HepG2 (cell line): ENCODE results near the gene INAFM1. TPM values are rescaled to one million over a fixed set of nuclear protein-coding genes. Genes with fewer than 3 reads are reported as not detected.

Experiments used
- ATF2 ChIP-seq: sonication (generic); formaldehyde crosslinking; IDR thresholded peaks from 2 replicates; pipeline ENCODE4 v1.4.0; 2020; ENCODE audit warnings: missing genetic modification reagents
- BCL3 ChIP-seq: sonication (generic); formaldehyde crosslinking; IDR thresholded peaks from 2 replicates; pipeline ENCODE4 v1.5.1; 2020; ENCODE audit warnings: mild to moderate bottlenecking, missing genetic modification reagents, moderate library complexity
- E2F1 ChIP-seq: sonication (generic); formaldehyde crosslinking; IDR thresholded peaks from 2 replicates; pipeline ENCODE4 v1.5.0; 2020; ENCODE audit warnings: missing genetic modification reagents
- ELF3 ChIP-seq: IDR thresholded peaks from 2 replicates; pipeline ENCODE4 v1.6.1; 2016; ENCODE audit warnings: missing genetic modification reagents, missing compliant biosample characterization
- EP300 ChIP-seq, 3 experiments: sonication (generic) in 1 of 3; formaldehyde crosslinking in 1 of 3; IDR thresholded peaks; 2 replicates each; pipeline versions ENCODE4 v1.5.1 to v1.6.1; 2011 to 2020; ENCODE audit warnings: low read depth in 2 of 3, low read length in 2 of 3, borderline replicate concordance in 1 of 3, improper control_type of control experiment in 1 of 3, mild to moderate bottlenecking in 1 of 3, missing genetic modification reagents in 1 of 3, moderate library complexity in 1 of 3
- ESRRA ChIP-seq: sonication (generic); formaldehyde crosslinking; IDR thresholded peaks from 2 replicates; pipeline ENCODE4 v1.5.1; 2020; ENCODE audit warnings: mild to moderate bottlenecking, low read depth, missing genetic modification reagents
- FOXA3 ChIP-seq: IDR thresholded peaks from 2 replicates; pipeline ENCODE4 v1.6.1; 2016; ENCODE audit warnings: missing genetic modification reagents, missing compliant biosample characterization
- HNRNPLL ChIP-seq: fragments of 200-400 bp; formaldehyde crosslinking; IDR thresholded peaks from 2 replicates; pipeline ENCODE4 v1.6.1; 2017; ENCODE audit warnings: mild to moderate bottlenecking, low read depth, low read length; ENCODE audit not compliant: poor library complexity, severe bottlenecking
- HOXA5 ChIP-seq: sonication (generic); formaldehyde crosslinking; IDR thresholded peaks from 2 replicates; pipeline ENCODE4 v1.4.0; 2020; ENCODE audit warnings: missing genetic modification reagents
- MBD4 ChIP-seq: IDR thresholded peaks from 2 replicates; pipeline ENCODE4 v1.6.1; 2012; ENCODE audit warnings: low read length, inconsistent platforms, borderline replicate concordance
- RNF2 ChIP-seq: fragments of 450-650 bp; conservative IDR thresholded peaks from 2 replicates; pipeline ENCODE4 v1.6.1; 2016; ENCODE audit warnings: low read depth
- UBTF ChIP-seq: sonication (generic); formaldehyde crosslinking; IDR thresholded peaks from 2 replicates; pipeline ENCODE4 v1.4.0; 2020; ENCODE audit warnings: mild to moderate bottlenecking, missing genetic modification reagents
- ZFP90 ChIP-seq: sonication (generic); formaldehyde crosslinking; IDR thresholded peaks from 2 replicates; pipeline ENCODE4 v1.8.0; 2022; ENCODE audit warnings: missing genetic modification reagents, mild to moderate bottlenecking, inconsistent platforms, borderline replicate concordance
- ZNF335 ChIP-seq: sonication (generic); formaldehyde crosslinking; IDR thresholded peaks from 2 replicates; pipeline ENCODE4 v1.4.0; 2020; ENCODE audit warnings: missing genetic modification reagents
- ZNF629 ChIP-seq: sonication (generic); formaldehyde crosslinking; conservative IDR thresholded peaks from 2 replicates; pipeline ENCODE4 v1.5.0; 2020; ENCODE audit warnings: missing genetic modification reagents
- ZNF639 ChIP-seq: conservative IDR thresholded peaks from 2 replicates; pipeline ENCODE4 v1.6.1; 2018; ENCODE audit warnings: missing genetic modification reagents
- ZNF768 ChIP-seq: sonication (generic); formaldehyde crosslinking; IDR thresholded peaks from 2 replicates; pipeline ENCODE4 v1.4.0; 2020; ENCODE audit warnings: missing genetic modification reagents
- polyA plus RNA-seq, 8 experiments: library from polyadenylated mRNA; depleted of rRNA in 3 of 8; stranded (reverse) in 7 of 8; unstranded in 1 of 8; fragments of >200 nt; fragmentation: Illumina TruSeq in 4 of 8; extraction: Trizol in 4 of 8; gene quantifications; 2 replicates each; pipeline versions ENCODE4 v1.2.1 to v1.2.3, GENCODE V29; 2011 to 2016; ENCODE audit warnings: low read depth in 4 of 8, missing spikeins in 1 of 8, mixed read lengths in 1 of 8; ENCODE audit not compliant: insufficient read depth in 1 of 8
- total RNA-seq, 5 experiments: library from RNA; depleted of rRNA; stranded (reverse); fragments of >200 nt; fragmentation: Illumina TruSeq; extraction: Trizol; gene quantifications; 2 replicates each; pipeline ENCODE4 v1.2.3, GENCODE V29; 2016; ENCODE audit warnings: low read depth in 1 of 5

Gene INAFM1
- total and polyA plus RNA-seq, 2 of the 13 experiments (the other 11 are each of a cell fraction or from before 2014, with no cell fraction given): 0.88 to 1.9 TPM

- TF ChIP-seq UBTF (peak; percentile 46; the same call in 1 of the 2 replicates), HOXA5 (CRISPR knock-in tag) (peak; percentile 39; the same call in 1 of the 2 replicates), E2F1 (CRISPR knock-in tag) (0 out of 2 replicates have a peak, but pooled peaks have one; percentile 23), ZNF639 (CRISPR knock-in tag) (peak; percentile 41), ZNF629 (CRISPR knock-in tag) (0 out of 2 replicates have a peak, but pooled peaks have one; percentile 6), ESRRA (CRISPR knock-in tag) (peak; percentile 59; the same call in 1 of the 2 replicates), RNF2 (no peak), BCL3 (CRISPR knock-in tag) (0 out of 2 replicates have a peak, but pooled peaks have one; percentile 44), ZFP90 (CRISPR knock-in tag) (peak; percentile 58; the same call in 1 of the 2 replicates), ELF3 (peak; percentile 81; the same call in 1 of the 2 replicates), ATF2 (CRISPR knock-in tag) (peak; percentile 50; the same call in 1 of the 2 replicates), MBD4 (no peak), EP300 (IDR thresholded peaks at IDR 0.05; ENCODE audit: low read depth in 2 of 2, low read length in 2 of 2) (no peak), EP300 (CRISPR knock-in tag; IDR thresholded peaks at IDR 0.05; ENCODE audit: borderline replicate concordance) (0 out of 2 replicates have a peak, but pooled peaks have one; percentile 31), HNRNPLL (peak; percentile 39), ZNF335 (0 out of 2 replicates have a peak, but pooled peaks have one; percentile 48), ZNF768 (peak; percentile 71; the same call in 1 of the 2 replicates), FOXA3 (peak; percentile 34; the same call in 1 of the 2 replicates)
Measured at GRCh38 chr19:47273313-47274070, 1.2 kb upstream of the INAFM1 start (continued).
